Stimulated activated CD8-positive, alpha-beta memory T cell treated with anti-CD3 and anti-CD28 coated beads, Interleukin-15, amount 100 ng/mL, for 24 hours (primary cell): ENCODE measurements around the gene KRTAP5-5.
"Not testable (repeated sequence)": the region's sequence is repeated elsewhere in the genome, so short reads cannot be mapped to it uniquely, and the experiment has no call there.

Experiments used
- DNase-seq: peaks from one replicate; pipeline ENCODE4 v3.0.0-alpha.2; 2020; ENCODE audit warnings: low read depth

KRTAP5-5 gene

GRCh38 chr11:1656670-1657069 lies 27.1 kb downstream of the KRTAP5-5 start:
- DNase-seq: no peak

- DNase-seq: no peak
Observed at GRCh38 chr11:1659506-1659905, 29.9 kb downstream of the KRTAP5-5 start.

- DNase-seq: no peak
Observed at GRCh38 chr11:1660111-1660867, 30.7 kb downstream of the KRTAP5-5 start.

- DNase-seq: not testable (repeated sequence)
Observed at GRCh38 chr11:1661454-1662269, 32.1 kb downstream of the KRTAP5-5 start.

- not testable (repeated sequence) for DNase-seq
Observed at GRCh38 chr11:1662699-1663283, 33.2 kb downstream of the KRTAP5-5 start.

- no peak for DNase-seq
Observed at GRCh38 chr11:1665313-1665712, 35.7 kb downstream of the KRTAP5-5 start.

GRCh38 chr11:1667121-1667850 lies 37.7 kb downstream of the KRTAP5-5 start:
- no peak for DNase-seq

GRCh38 chr11:1667906-1668305 lies 38.3 kb downstream of the KRTAP5-5 start:
- no peak for DNase-seq

- DNase-seq: no peak
Observed at GRCh38 chr11:1668911-1669473, 39.4 kb downstream of the KRTAP5-5 start.

GRCh38 chr11:1669546-1670218 lies 40.1 kb downstream of the KRTAP5-5 start:
- no peak for DNase-seq

GRCh38 chr11:1670457-1670856 lies 40.9 kb downstream of the KRTAP5-5 start:
- not testable (repeated sequence) for DNase-seq

GRCh38 chr11:1670905-1671371 lies 41.4 kb downstream of the KRTAP5-5 start:
- DNase-seq: no peak

- no peak for DNase-seq
Observed at GRCh38 chr11:1671658-1672057, 42.1 kb downstream of the KRTAP5-5 start.

GRCh38 chr11:1672613-1673350 lies 43.2 kb downstream of the KRTAP5-5 start:
- DNase-seq: no peak

- no peak for DNase-seq
Observed at GRCh38 chr11:1673446-1674172, 44.0 kb downstream of the KRTAP5-5 start.

- no peak for DNase-seq
Observed at GRCh38 chr11:1674173-1675131, 44.9 kb downstream of the KRTAP5-5 start.

GRCh38 chr11:1675536-1676228 lies 46.1 kb downstream of the KRTAP5-5 start:
- DNase-seq: no peak

GRCh38 chr11:1676229-1676740 lies 46.7 kb downstream of the KRTAP5-5 start:
- no peak for DNase-seq
